Astrocyte (in vitro differentiated cells and primary cell): ENCODE data around the gene TTC23L.

Experiments used
- CTCF ChIP-seq: IDR thresholded peaks from 2 replicates; pipeline ENCODE4 v1.5.1; 2011; ENCODE audit warnings: low read depth, mild to moderate bottlenecking, inconsistent platforms, low read length, moderate library complexity; ENCODE audit not compliant: insufficient read depth
- EZH2 ChIP-seq: IDR thresholded peaks from 2 replicates; pipeline ENCODE4 v1.6.1; 2012; ENCODE audit warnings: mild to moderate bottlenecking, low read length, inconsistent platforms; ENCODE audit not compliant: insufficient read depth

- TF ChIP-seq CTCF: no peak
- TF ChIP-seq EZH2: no peak
Observed at GRCh38 chr5:34842554-34842953, 3.6 kb downstream of the TTC23L start.
